NCI-H146 (cell line): ENCODE data around the gene FAM72C.
"Not testable (repeated sequence)": the region's sequence is repeated elsewhere in the genome, so short reads cannot be mapped to it uniquely, and the experiment has no call there.

Experiments used
- DNase-seq: peaks from one replicate; lab custom pipeline; 2025; lab: John Stamatoyannopoulos, UW

FAM72C gene

DNA sequence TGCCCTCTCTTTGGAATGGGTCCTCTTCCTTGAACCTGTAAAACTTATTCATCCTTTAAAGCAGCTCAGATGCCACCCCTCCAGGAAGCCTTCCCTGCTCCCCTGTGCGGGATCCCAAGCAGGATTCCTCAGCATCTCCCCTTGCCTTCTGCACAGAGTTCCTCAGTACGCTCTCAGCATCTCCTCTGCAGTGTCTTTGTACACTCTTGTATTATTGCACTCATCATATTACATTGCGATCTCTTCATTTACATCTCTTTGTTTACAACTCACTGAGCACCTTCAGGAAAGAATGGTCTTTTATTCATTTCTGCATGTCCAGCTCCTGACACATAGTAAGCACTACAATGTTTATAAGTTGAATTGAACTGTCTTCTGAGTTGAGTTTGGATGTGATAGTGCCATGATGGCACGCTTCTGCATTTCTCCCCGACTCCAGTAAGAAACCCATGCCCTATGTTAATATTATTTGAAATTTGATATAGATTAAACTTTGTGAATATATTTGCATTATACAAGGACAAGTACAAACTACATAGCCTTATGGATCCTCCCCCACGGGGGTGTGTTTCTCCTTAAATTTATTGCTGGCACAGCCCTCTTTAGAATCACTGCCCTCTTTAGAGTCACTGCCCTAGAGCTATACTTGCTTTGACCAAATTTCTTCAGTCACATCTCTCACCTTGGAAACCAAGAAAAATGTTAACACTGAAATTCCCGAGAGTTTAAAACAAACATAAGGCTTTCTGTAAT lies 13.1 kb upstream of the FAM72C start:
- not testable (repeated sequence) for DNase-seq

DNA sequence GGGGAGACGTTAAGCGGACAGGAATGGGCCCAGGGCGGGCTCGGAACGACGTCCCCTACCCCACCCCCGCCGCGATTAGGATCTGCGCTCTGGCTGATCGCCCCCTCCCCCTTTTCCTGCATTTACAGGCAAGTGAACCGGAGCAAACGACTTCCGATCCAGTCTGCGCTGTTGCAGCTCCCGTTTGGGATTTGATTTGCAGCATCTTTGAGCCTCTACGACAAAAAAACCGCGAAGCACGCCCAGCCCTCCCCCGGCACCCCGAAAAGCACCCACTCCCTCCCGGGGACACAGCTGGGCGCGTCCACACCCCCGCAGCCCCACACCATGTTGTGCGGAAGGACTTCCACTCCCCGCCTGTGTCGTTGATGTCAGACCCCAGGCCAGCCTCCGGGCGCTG lies 2.6 kb upstream of the FAM72C start:
- not testable (repeated sequence) for DNase-seq

DNA sequence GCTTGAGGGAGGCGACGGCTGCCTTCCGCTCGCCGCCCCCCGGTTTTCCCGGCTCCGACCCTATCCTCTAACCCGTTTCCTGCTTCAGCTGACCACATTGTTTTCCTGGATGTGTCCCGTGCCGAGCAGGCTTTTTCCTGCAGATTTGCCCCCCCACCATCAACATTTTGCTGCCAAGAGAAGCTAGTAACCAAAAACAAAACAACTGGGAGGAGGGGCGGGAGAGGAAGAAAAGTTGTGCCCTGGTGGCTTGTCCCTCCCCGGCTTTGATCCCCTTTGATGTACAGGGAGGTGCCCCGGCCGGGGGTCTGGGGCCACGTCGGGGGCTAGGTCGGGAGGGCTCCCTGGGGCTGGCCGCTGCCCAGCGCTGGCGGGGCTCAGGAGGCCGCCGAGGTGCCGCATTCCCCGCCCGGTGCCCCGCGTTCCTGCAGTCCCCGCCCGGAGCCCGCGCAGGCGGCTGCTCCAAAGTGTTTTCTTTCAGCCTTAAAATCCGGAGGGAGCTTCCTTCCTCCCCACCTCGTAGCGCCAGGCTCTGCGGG lies 2.2 kb upstream of the FAM72C start:
- DNase-seq: not testable (repeated sequence)

DNA sequence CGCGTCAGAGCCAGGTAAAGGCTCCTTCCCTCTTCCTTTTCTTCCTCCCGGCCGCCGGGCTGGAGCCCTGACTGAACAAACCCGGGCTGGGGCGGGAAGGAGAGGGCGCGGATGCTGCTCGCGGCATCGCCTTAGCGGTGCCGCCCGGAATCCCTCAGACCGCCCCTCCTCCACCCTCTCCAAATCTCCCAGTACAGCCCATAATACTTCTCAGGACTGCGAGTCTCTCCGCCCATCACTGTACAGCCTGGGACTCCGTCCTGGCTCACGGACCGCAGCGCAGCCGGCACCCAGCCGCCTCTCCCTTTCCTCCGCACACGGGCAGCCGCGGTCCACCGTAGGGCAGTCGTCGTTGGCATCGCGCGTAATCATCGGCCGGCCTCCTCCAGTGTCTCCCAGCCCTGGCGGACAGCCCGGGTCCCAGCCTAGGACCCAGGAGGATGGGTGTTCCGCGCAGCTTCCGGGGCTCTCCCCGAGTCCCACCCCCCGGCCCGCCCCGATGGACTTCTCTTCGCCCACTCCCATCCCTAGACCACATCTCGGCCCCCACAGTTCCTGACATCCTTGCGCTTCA lies 1.1 kb upstream of the FAM72C start:
- DNase-seq: not testable (repeated sequence)

DNA sequence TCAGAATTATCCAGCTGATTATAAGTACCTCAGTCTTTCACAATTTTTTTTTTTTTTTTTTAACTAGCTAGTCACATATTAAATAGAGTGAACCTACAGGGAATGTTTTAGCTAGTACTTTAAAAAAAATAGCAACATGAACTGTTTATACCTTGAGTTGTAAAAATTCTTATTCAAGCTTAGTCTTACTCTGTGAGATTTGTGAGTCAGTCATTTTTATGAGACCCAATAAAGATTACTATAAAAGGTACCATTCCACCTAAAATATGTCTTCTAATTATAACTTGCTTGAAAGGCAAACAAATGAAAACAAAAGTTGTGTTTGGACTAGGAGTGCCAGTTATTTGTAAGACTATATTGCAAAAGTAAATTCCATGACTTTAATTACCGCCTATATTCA lies 5.9 kb downstream of the FAM72C start:
- DNase-seq: not testable (repeated sequence)

DNA sequence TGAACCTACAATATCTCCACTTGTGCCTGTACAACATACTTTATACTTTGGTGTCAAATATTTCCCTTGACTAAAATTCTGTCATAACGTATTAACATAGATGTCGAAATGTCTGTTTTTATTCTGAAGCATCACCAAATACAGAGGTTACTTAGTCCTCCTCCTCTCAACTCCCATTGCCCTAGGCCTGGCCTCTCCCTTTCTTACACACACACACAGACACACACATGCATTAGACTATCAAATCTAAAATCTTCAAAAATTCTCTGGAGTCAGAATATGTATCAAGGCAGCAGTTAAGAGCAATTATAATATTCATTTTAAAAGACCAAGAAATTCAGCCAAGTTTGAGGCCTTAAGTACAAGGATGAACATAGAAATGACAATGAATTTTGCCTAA lies 7.5 kb downstream of the FAM72C start:
- not testable (repeated sequence) for DNase-seq

DNA sequence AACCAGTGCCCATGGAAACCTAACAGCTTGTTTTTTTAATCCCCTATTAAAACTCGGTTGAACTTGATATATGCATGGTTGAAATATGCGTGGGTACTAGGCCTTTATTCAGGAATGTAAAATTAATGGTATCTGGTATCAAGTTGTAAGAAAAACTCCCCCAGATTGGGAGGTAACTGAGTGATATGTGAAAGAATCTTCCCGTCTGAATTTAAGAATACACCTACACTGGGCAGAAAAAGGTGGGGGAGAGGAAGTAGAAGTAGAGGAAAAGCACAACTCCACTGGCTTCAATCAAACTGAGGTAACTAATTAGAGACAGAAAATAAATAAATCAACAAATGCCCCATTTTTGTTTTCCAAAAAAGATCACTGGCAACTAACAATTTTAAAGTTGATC lies 15.9 kb downstream of the FAM72C start:
- not testable (repeated sequence) for DNase-seq

DNA sequence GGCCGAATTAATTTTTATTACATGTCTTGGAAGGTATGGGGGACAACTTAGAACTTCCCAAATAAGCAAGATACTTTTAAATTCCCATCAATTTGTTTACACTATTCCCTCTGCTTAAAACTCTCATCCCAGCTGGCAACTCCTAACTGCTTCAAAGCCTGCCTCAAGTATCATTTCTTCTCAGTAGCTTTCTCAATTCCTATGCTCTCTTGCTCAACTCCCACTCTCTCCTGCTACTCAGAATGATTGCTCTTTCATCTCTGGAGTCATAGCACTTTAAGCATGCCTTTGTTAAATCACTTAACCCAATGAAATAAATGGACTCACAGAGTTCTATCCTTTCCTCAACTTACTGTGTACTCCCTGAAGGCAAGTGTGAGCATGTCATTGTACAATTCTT lies 18.9 kb downstream of the FAM72C start:
- not testable (repeated sequence) for DNase-seq

DNA sequence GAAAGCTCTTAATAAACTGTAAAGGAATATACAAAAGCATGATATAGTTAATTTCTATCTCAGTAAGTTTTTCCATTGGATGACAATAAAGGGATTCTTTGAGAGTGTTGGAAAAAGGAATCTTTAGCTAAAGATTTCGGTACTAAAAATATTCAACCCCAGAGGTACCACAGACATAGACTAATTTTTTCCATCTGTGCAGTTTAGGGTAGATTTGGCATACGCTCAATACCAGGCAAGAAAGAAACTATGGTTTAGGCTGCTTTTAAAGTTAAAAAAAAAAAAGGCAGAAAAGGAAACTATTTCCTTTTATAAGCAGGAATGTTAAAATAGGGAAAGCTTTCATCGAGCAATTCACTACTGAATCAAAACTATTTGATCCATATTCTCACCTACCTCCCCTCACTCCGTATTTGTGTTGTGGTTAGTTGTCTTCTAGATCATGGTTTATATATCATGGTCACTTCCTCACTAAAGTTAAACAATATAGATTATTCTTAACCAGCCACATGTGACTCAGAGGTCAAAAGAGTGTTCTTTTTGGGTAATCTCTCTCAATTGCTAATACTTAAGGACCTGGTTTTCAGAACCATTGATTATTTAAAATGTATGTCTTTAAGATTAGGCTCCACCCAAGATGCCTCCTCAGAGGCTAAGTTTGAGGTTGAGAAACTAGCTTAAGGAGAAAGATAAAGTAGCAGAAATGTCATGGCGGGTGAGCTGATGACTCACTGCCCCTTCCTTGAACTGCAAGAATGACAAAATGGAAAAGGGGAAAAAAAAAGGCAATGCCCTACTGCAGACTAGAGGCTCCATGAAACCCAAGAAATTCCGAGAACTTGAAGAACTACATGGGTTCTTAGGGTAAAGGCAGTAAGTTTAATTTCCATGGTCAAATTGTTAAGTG lies 20.0 kb downstream of the FAM72C start:
- not testable (repeated sequence) for DNase-seq

DNA sequence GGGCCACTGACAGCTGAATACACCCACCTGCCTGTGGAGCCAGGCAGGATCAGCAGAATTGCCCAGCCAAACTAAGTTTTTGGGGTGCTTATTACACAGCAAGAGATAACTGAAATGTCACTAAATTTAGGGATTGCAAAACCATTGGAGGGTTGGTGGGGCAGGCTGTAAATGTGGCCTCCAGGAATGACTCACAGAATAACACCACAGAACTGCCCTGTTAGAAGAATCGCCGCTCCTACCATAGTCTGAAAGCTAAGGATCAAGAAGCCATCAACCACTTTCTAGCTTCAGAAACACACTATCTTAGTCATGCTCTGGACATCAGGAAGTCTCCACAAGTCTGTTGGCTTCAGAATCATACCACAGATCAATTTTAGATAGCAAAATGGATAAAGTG lies 24.0 kb downstream of the FAM72C start:
- DNase-seq: not testable (repeated sequence)

DNA sequence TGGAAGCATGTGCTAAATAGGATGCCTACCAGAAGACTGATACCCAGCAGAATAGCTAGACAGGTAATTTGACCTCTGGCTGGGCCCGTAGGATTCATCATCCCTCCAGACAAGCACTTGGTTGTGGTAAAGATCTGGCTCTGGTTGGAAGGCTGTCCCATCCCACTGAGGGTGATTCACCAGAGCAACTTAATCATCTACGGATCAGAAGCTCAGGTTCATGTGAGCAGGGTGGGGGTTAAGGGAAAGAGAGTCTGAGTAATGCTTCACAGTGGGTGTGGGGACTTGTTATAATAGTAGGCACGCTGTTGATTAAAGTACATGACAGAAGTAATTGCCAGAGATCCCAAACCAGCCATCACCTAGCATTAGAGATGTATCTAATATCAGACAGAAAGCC lies 26.5 kb downstream of the FAM72C start:
- not testable (repeated sequence) for DNase-seq

DNA sequence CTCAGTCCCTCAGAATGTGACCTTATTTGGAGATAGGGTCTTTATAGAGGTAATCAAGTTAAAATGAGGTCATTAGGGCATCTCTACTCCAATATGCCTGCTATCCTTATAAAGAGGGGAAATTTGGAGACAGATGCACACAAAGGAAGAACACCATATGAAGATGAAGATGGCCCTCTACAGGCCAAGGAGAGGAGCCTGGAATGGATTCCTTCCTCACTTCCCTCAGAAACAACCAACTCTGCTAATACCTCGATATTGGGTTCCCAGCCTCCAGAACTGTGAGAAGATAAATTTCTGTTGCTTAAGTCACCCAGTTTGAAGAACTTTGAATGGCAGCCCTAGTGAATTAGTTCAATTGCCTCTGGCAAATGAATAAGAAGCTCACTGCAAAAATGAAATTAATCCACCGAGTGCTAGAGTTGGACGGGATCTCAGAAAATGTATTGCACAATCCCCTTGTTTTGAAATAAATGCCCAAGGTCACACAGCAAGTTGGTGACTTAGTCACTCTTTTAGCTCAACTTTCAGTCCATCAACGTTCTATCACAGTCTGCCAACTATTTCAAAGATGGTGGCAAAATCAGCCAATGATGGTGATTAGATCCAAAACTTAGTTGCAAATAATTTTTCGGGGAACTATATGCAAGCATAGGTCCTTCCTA lies 27.1 kb downstream of the FAM72C start:
- DNase-seq: not testable (repeated sequence)

DNA sequence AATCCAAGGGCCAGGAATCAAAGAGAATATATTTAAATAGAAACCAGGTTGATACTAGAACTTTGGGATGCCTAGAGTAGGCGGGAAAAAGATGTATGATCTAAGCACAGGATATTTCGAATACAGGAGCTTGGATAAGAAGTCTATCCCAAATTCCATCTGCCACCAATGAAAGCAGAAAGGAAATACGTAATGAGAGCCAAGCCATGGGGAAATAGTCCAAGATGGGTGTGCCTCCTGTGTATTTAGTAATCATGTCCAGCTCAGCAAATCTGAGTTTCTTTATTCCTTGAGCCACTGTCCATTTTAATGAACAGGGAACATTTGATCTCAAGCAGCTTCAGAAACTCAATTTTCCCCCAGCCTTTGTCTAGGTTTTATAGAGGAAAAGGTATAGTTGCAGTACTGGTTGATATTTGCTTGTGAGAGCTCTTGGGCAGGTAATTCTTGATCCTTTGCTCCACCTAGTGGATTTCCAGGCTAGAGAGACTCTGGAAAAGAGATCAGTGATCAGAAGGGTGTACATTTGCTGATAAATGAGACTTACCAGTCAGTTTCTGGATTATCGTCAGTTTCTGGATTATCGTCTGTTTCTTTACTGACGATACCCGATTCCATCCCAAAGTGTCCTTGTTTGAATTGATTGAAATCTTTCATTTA lies 28.3 kb downstream of the FAM72C start:
- not testable (repeated sequence) for DNase-seq

DNA sequence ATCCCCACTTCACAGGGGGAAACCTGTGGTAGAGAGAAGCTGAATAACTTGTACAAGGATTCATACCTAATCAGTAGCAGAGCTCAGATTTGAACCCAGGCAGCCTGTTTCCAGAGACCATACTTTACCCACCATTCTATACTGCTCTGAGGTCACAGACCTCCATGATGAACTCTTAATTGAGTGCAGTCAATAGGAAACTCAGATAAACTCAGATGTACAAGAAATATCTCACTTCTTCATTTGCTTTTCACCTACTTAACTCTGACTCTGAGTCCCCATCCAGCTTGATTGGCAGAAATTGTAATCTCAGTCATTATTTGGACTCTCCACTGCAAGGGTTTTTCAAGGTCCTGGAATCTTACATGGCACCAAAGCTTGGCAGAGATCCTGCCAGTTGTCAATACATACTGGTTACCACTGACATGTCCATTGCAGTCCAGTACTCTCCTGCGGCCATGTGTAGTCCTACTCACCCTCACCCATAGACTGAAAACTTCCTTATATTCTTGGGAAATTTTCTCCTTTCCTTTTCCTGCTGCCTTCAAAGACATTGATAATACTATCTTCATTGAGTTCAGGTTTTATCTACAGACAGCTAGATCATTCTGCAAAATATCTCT lies 29.4 kb downstream of the FAM72C start:
- not testable (repeated sequence) for DNase-seq

DNA sequence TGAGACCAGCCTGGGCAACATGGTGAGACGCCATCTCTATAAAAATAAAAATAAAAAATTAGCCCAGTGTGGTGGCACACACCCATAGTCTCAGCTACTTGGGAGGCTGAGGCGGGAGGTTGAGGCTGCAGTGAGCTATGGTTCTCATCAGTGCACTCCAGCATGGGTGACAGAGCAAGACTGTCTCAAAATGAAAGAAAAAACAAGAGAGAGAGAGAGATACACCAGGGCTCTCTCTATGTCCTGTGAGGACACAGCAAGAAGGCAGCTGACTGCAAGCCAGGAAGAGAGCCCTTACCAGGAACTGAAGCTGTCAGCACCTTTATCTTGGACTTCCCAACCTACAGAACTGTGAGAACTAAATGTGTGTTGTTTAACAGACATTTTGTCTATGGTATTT lies 32.1 kb downstream of the FAM72C start:
- DNase-seq: not testable (repeated sequence)

DNA sequence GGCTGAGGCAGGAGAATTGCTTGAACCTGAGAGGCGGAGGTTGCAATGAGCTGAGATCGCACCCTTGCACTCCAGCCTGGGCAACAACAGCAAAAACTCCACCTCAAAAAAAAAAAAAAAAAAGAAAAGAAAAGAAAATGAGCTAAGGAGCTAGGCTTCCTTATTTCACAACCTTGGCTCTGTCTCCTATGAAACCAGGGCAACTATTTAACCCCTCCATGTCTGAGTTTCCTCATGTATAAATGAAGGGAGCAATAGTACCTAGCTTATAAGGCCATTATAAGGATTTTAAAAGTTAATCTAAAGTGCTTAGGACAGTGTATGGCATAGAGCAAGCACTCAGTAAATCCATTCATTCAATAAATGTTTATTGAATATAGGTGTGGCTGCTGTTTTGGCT lies 32.9 kb downstream of the FAM72C start:
- DNase-seq: not testable (repeated sequence)

DNA sequence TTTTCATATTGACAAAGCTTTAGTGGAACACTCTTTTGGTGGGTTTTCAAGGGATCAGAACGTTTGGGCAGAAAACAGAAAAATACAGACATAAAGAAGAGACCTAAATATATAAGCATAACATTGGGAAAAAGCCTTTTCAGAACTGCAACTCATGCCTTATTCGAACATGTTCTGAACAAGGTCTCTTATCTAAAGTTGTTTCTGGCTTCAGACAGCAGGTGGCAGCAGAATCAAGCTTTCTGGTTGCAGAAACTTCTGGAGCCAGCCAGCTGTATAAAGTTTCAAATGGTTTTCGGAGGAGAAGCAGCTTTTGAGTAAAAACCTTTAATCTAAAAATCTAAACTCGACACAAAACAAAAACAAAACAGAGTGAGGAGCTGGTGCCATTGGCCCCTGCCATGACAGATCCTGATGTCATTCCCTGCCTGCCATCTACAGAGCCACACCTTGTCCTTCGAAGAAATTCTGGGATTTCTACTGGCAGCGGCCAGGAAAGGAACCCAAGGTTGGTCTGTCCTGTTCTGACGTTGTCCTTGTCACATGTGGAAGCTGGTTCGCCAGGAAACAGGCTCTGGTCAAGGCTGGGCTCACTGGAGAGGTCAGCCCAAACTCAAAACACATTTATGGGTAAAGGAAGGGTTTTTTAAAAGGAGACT lies 35.2 kb downstream of the FAM72C start:
- not testable (repeated sequence) for DNase-seq

DNA sequence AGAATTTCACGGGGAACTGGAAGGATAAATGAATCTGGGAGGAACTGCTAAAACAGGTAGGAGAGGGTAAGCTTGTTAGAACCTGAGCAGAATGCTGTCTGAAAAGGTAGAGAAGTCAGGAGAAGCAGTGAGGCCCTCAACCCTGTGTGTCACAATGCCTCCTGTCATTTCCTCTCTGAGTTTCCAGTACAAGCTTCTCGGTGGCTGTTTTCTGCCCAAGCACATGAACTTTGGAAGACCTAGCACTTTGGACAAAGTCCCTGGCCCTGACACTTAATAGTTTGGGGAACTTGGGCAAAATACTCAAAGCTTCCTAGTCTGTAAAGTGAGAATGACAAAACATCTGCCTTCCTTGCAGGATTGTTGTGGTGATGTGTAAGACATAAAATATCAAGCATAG lies 52.7 kb downstream of the FAM72C start:
- not testable (repeated sequence) for DNase-seq

DNA sequence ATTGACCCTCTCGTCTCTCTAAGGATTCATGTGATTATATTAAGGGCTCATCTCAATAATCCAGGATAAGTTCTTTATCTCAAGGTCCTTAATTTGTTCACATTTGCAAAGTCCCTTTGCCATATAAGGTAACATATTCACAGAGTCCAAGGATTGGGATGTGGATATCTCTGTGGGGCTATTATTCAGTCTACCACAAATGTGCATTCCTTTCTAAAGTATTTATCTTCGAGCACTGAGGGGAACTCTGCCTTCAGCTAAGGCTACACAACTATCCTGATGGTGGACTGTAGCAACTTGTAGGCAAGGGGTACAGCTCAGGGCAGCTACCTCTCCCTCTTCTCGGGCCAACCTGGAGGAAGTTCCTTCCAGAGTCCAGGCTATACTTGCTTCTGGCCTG lies 53.2 kb downstream of the FAM72C start:
- DNase-seq: not testable (repeated sequence)

DNA sequence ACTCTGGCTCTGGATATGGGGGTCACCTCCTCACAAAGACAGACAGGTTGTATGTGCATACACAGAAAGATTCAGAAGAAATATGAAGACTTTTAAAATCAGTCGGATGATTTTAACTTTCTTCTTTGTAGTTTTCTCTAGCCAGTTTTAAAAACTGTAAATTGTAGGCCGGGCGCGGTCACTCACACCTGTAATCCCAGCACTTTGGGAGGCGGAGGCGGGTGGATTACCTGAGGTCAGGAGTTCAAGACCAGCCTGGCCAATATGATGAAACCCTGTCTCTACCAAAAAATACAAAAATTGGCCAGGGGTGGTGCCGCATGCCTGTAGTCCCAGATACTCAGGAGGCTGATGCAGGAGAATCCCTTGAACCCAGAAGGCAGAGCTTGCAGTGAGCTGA lies 58.1 kb downstream of the FAM72C start:
- not testable (repeated sequence) for DNase-seq
